Kidney epithelial cell (primary cell): Measurements from ENCODE around the gene DDAH1. TPM values are rescaled to one million over a fixed set of nuclear protein-coding genes. Genes with fewer than 3 reads are reported as not detected.

ENCODE experiments used
- DNase-seq: peaks from one replicate; pipeline ENCODE4 v3.0.0-alpha.2; 2010; ENCODE audit warnings: low read depth
- H3K27me3 ChIP-seq: 2 replicates; pipeline ENCODE4 v1.6.0; 2011; ENCODE audit warnings: low read length; ENCODE audit not compliant: control insufficient read depth, insufficient read depth
- H3K36me3 ChIP-seq: 2 replicates; pipeline ENCODE4 v1.5.1; 2011; ENCODE audit warnings: low read length; ENCODE audit not compliant: control insufficient read depth, insufficient read depth
- H3K4me3 ChIP-seq: 2 replicates; pipeline ENCODE4 v1.5.1; 2011; ENCODE audit warnings: low read depth, mild to moderate bottlenecking, control low read depth, low read length
- CTCF ChIP-seq: IDR thresholded peaks from 2 replicates; pipeline ENCODE4 v1.5.1; 2011; ENCODE audit warnings: mild to moderate bottlenecking, moderate library complexity, low read length, control low read depth, inconsistent platforms; ENCODE audit not compliant: insufficient read depth, poor library complexity, severe bottlenecking
- total RNA-seq: library from RNA; depleted of rRNA; stranded (reverse); fragments of >200 nt; gene quantifications from 2 replicates; pipeline ENCODE4 v1.2.3, GENCODE V29; 2015

The DDAH1 gene
- total RNA-seq, 1 donor from 2014 or later: 33.4 TPM

- H3K27me3 ChIP-seq: no peaks in the 10 kb centered on the region
- TF ChIP-seq CTCF: no peak
- no peak for DNase-seq
- no peaks in the 10 kb centered on the region for H3K36me3 ChIP-seq
- no peak overlapping the region for H3K4me3 ChIP-seq
Observed at GRCh38 chr1:85453640-85454194, 11.2 kb downstream of the DDAH1 start.

- Histone ChIP-seq H3K27me3 (no peaks in the 10 kb centered on the region), H3K4me3 (no peak overlapping the region), H3K36me3 (no peaks in the 10 kb centered on the region)
- no peak for DNase-seq
- no peak for TF ChIP-seq CTCF
Observed at GRCh38 chr1:85452948-85453347, 12.0 kb downstream of the DDAH1 start.

GRCh38 chr1:85451236-85451830 is 13.6 kb downstream of the DDAH1 start:
- no peak for TF ChIP-seq CTCF
- no peak overlapping the region for H3K4me3 ChIP-seq
- H3K36me3 ChIP-seq: no peaks in the 10 kb centered on the region
- no peak for DNase-seq
- H3K27me3 ChIP-seq: no peaks in the 10 kb centered on the region

- Histone ChIP-seq H3K36me3 (no peaks in the 10 kb centered on the region), H3K27me3 (no peaks in the 10 kb centered on the region), H3K4me3 (no peak overlapping the region)
- TF ChIP-seq CTCF: no peak
- no peak for DNase-seq
Observed at GRCh38 chr1:85450832-85451231, 14.1 kb downstream of the DDAH1 start.

- no peak overlapping the region for H3K4me3 ChIP-seq
- H3K27me3 ChIP-seq: no peaks in the 10 kb centered on the region
- no peak for DNase-seq
- no peaks in the 10 kb centered on the region for H3K36me3 ChIP-seq
- no peak for TF ChIP-seq CTCF
Observed at GRCh38 chr1:85449356-85449755, 15.6 kb downstream of the DDAH1 start.

GRCh38 chr1:85448358-85448757 is 16.6 kb downstream of the DDAH1 start:
- no peak for TF ChIP-seq CTCF
- Histone ChIP-seq H3K4me3 (no peak overlapping the region), H3K27me3 (no peaks in the 10 kb centered on the region), H3K36me3 (no peaks in the 10 kb centered on the region)
- no peak for DNase-seq
